ENCODE data around the gene FAM110D. TPM values are rescaled to one million over a fixed set of nuclear protein-coding genes. Genes with fewer than 3 reads are reported as not detected.

Gene FAM110D
- total and polyA plus RNA-seq, 2 donors (not counting 3 experiments of a cell fraction or from before 2014, with no cell fraction given): 2.6 to 5.1 TPM

- Histone ChIP-seq H4K20me1 (replicated peaks; ENCODE audit: control insufficient read depth, extremely low read depth, insufficient read depth, low read length) (no peaks in the 10 kb centered on the region), H3K9ac (replicated peaks; ENCODE audit: extremely low read depth, insufficient read depth, low read length) (no peak within 1 kb of the TSS), H3K27ac (ENCODE audit: insufficient read depth, low read depth, low read length) (no peak within 1 kb of the TSS), H3K4me3 (replicated peaks in 1 of 3; ENCODE audit: insufficient read depth in 1 of 3, low read depth in 1 of 3, low read length in 3 of 3) (no peak within 1 kb of the TSS), H3K36me3 (ENCODE audit: control insufficient read depth in 2 of 2, extremely low read depth in 1 of 2, insufficient read depth in 2 of 2, low read length in 2 of 2) (no peaks in the 10 kb centered on the region), H3K27me3 (ENCODE audit: control insufficient read depth in 2 of 2, insufficient read depth in 2 of 2, low read length in 2 of 2) (no peaks in the 10 kb centered on the region), H3K4me2 (ENCODE audit: insufficient read depth, low read length) (no peak within 1 kb of the TSS), H3K4me1 (ENCODE audit: control insufficient read depth, extremely low read depth, insufficient read depth, low read length) (no peaks in the 10 kb centered on the region), H3K79me2 (ENCODE audit: control insufficient read depth, insufficient read depth, low read length) (no peaks in the 10 kb centered on the region), H3K9me3 (replicated peaks; ENCODE audit: control insufficient read depth, insufficient read depth, low read length) (no peaks in the 10 kb centered on the region), H2AFZ (ENCODE audit: low read depth, low read length) (no peak within 1 kb of the TSS), H3K9me1 (replicated peaks; ENCODE audit: control insufficient read depth, extremely low read depth, insufficient read depth, low read length) (no peaks in the 10 kb centered on the region)
- intact Hi-C loops (cut with micrococcal nuclease): no loop called here
- ChIA-PET POLR2A (no interaction called here), CTCF (interaction anchor here (0.9 to 1.9 kb wide), 4 partner anchors 7 to 145 kb away, joined by 3 to 6 read pairs (median 4); partner anchors contain the start of gene ZNF593)
- no TSS peak for BruUV-seq (replicated peaks)
- TF ChIP-seq GATA2 (IDR thresholded peaks at IDR 0.05; ENCODE audit: insufficient read depth, insufficient read length, low read depth, low read length) (no peak), POLR2AphosphoS5 (IDR thresholded peaks at IDR 0.05; ENCODE audit: insufficient read depth, low read depth, low read length) (no peak), FOS (IDR thresholded peaks at IDR 0.05; ENCODE audit: borderline replicate concordance, insufficient read depth, low read length) (no peak), POLR2A (IDR thresholded peaks at IDR 0.05; ENCODE audit: low read depth, low read length) (no peak), MAX (IDR thresholded peaks at IDR 0.05; ENCODE audit: insufficient read depth, insufficient read length) (no peak), EZH2 (IDR thresholded peaks at IDR 0.05; ENCODE audit: borderline replicate concordance, low read depth, low read length, severe bottlenecking) (no peak), CTCF (IDR thresholded peaks at IDR 0.05; ENCODE audit: extremely low read depth in 1 of 2, insufficient read depth in 1 of 2, low read depth in 1 of 2, low read length in 2 of 2) (no peak), MYC (IDR thresholded peaks at IDR 0.05; ENCODE audit: low read depth, low read length) (no peak), JUN (IDR thresholded peaks at IDR 0.05; ENCODE audit: borderline replicate concordance, insufficient read depth, insufficient read length, low read depth) (no peak)
- DNase-seq (ENCODE audit: low read depth, low spot score) (no peak), FAIRE-seq (no peak)
- dilution Hi-C loops (cut with MboI; ENCODE audit: extremely low pct_ligation_motif_present, low sequenced_read_pairs): no loop called here
Measured at GRCh38 chr1:26177182-26177684, 18.4 kb downstream of the FAM110D start, which contains the start of gene CNKSR1. CNKSR1 (plus strand) TSS chr1:26177491; CDS start chr1:26177548, 57 bp downstream.

Measured in endothelial cell of umbilical vein (primary cell).